ENCODE results near the gene TOB1. TPM values are rescaled to one million over a fixed set of nuclear protein-coding genes. Genes with fewer than 3 reads are reported as not detected.

Gene TOB1
- total RNA-seq, 1 experiment from 2014 or later = 3.3 TPM

DNA sequence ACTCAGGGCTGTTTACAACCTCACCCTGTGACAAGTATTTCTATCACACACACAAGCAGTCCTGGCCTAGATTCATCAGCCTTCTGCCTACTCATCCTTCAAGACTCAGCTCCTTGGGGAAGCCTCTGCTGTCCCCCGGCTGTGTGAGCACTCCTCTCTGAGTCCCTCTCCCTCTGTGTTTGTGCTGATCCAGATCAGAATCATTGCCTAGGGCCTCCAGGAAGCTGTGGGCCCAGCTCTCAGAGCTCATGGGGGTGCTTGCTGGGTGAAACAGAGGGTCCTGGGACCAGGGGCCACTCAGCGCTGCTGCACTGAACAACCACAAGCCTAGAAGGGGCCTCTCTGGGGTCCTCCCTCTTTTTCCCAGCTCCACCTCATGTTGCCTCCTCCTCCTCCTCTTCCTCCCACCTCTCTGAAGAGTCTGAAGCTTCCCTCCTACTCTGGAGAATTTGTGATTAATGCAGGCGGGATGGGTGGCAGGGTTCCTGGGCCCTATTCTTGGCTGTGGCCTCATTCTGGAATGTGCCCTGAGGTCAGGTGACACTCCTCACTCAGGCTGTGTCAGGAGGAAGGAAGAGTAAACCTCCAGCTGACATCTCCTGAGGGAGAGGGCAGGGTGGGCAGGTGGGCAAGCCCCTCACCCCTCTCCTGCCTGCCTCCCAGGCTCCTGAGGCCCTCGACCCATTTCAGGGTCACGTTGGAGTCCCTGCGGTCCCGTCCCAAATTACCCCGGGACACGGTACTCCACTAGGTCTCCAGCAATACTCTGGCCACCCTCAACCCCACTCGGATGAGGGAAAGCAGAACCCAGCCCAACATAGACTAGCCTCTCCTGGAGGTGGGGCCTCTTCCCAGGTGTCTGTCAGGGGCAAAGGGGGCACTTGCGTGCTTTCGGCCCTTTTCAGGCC lies 20.7 kb downstream of the TOB1 start:
- DNase-seq (ENCODE audit: low read depth) = no peak

DNA sequence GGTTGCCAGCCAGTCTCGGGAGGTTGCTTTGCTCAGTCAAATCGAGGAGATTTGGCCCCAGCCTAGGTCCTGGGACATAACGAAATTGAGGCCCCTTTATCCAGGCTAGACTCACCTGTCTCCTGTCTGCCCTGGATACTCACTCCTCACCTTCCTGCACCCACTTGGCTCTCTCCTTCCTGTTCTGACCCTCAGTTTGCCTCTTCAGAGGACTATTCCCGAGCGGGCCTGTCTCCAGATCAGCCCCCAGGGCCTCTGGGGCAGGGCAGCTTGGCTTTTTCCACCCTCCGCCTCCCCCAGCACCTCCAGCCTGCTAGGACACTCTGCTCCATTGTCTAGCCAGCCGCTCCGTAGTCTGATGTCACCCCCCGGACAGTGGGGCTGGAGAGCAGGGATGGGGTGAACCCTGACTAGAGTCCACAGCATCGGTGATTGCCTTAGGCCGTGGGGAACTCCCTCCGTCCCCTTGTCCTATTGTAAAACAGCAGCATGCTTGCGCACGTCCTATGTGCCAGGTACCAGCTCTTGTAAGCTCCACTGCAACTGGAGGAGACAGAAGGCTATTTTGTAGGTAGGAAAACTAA lies 21.9 kb downstream of the TOB1 start:
- DNase-seq (ENCODE audit: low read depth) = no peak

- no peak for DNase-seq (ENCODE audit: low read depth)
Measured at GRCh38 chr17:50843150-50843905, 22.8 kb downstream of the TOB1 start.

GRCh38 chr17:50842506-50843149 lies 23.5 kb downstream of the TOB1 start:
- no peak for DNase-seq (ENCODE audit: low read depth)

GRCh38 chr17:50841949-50842354 lies 24.2 kb downstream of the TOB1 start:
- peak; percentile 64 for DNase-seq (ENCODE audit: low read depth)

- no peak for DNase-seq (ENCODE audit: low read depth)
Measured at GRCh38 chr17:50841277-50841948, 24.7 kb downstream of the TOB1 start.

GRCh38 chr17:50840311-50840851 lies 25.8 kb downstream of the TOB1 start:
- DNase-seq (ENCODE audit: low read depth) = no peak

DNA sequence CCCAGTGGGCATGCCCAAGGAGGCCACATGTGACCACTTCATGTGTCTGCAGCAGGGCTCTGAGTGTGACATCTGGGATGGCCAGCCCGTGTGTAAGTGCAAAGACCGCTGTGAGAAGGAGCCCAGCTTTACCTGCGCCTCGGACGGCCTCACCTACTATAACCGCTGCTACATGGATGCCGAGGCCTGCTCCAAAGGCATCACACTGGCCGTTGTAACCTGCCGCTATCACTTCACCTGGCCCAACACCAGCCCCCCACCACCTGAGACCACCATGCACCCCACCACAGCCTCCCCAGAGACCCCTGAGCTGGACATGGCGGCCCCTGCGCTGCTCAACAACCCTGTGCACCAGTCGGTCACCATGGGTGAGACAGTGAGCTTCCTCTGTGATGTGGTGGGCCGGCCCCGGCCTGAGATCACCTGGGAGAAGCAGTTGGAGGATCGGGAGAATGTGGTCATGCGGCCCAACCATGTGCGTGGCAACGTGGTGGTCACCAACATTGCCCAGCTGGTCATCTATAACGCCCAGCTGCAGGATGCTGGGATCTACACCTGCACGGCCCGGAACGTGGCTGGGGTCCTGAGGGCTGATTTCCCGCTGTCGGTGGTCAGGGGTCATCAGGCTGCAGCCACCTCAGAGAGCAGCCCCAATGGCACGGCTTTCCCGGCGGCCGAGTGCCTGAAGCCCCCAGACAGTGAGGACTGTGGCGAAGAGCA lies 26.4 kb downstream of the TOB1 start:
- no peak for DNase-seq (ENCODE audit: low read depth)

GRCh38 chr17:50837980-50838954 lies 27.9 kb downstream of the TOB1 start:
- no peak for DNase-seq (ENCODE audit: low read depth)

DNA sequence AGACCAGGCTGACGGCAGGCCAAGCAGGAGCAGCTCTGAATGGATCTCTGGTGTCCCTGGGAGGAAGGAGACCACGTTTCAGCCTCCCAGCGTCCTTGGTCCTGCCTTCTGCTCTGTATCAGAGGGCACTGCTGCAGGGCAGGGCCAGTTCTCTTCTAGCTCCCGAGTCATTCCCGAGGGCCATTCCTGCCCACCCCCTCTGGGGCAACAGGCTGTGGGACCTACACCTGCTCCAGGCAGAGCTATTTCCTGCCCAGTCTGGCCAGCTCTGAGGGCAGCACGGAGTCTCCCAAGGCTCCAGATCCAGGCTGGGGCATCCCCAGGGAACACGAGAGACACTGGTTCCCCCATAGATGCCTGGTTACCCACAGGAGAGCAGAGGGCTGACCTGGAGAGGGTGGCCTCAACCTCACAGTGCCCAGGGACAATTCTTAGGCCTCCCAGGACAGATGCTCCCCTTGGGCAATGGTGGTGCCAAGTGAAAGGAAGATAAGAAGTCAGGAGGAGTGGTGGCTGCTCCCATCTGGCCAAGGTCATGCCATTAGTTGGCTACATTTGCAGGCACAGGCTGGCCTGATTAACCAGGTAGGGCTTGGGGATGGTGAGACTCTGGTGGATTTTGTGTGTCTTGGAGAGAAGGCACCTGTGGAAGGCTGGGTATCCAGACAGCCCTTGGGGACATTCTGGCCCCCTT lies 28.7 kb downstream of the TOB1 start:
- no peak for DNase-seq (ENCODE audit: low read depth)

GRCh38 chr17:50836826-50837225 lies 29.3 kb downstream of the TOB1 start:
- DNase-seq (ENCODE audit: low read depth) = no peak

DNA sequence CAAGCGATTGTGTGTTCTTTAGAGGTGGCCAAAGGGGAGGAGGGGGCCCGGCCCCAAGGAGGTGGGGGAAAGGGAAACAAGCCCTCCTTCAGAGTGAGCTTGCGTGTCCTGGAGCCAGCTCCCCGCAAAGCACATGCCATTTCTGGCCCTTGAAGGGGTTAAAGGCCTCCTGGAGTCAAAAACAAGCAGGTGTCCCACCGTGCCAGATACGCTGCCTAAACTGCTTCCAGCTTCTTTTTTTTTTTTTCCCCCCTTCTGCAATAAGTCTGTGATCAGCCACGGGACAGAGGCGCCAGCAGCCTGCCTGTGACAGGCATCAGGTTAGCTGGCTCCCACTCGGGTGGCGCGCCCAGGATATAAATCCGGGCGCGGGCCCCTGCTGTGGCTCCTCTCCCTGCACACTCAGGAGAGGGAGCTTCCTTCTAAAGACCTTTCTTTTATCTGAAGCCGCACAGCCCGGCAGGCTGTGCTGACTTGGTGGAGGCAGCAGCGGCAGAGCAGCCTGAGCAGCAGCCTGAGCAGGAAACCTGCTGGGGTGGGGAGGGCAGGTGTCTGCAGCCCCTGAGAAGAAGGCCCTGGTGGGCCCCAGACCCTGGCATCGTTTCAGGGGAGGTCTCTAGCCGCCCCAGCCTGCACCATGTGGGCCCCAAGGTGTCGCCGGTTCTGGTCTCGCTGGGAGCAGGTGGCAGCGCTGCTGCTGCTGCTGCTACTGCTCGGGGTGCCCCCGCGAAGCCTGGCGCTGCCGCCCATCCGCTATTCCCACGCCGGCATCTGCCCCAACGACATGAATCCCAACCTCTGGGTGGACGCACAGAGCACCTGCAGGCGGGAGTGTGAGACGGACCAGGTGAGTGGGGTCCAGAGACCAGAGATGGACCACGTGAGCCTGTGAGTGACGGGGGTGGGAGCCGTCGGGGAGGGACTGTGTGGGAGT lies 30.6 kb downstream of the TOB1 start, which contains the start of gene WFIKKN2:
WFIKKN2 (plus strand) TSS at position 286 of the 934 bp plus-strand sequence; CDS start at position 638, 352 bp downstream.
- no peak for DNase-seq (ENCODE audit: low read depth)

DNA sequence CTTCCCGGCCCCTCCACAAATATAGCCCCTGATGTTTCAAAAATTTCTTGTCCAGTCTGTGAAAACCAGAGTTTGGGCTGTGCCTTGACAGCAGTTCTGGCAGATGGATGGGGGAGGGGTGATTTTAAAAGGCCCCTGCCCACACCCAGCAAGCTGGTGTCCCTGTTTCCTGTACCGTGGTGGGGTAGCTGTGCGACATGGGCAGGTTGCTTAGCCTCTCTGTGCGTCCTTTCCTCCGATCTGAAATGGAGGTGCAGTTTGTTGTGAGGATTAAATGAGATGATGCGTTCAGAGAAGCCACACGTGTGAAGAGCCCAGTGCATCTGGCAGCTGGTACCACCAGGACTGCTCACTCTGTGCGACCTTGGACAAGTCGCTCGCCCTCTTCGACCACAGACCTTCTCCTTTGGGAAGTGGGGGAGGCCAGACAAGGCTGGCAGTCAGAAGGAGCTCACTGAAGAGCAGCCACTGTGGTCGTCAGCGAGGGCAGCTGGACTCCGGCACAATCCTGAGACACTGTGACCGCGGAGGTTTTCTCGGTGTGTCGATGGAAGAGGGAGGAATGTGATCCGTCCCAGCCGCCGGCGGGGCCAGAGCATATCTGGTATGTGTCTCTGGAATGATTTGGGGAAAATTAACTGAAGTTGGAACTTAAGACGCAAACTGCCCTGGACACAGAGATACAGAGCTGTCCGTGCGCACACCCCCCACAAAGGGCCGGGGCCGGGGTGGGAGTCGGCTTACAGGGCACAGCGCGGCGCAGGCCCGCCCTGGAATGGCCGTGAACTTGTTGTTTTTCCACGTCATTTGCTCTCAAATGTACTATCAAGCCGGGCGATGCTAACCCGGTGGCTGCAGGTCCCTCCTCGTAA lies 31.5 kb downstream of the TOB1 start:
- no peak for DNase-seq (ENCODE audit: low read depth)

DNA sequence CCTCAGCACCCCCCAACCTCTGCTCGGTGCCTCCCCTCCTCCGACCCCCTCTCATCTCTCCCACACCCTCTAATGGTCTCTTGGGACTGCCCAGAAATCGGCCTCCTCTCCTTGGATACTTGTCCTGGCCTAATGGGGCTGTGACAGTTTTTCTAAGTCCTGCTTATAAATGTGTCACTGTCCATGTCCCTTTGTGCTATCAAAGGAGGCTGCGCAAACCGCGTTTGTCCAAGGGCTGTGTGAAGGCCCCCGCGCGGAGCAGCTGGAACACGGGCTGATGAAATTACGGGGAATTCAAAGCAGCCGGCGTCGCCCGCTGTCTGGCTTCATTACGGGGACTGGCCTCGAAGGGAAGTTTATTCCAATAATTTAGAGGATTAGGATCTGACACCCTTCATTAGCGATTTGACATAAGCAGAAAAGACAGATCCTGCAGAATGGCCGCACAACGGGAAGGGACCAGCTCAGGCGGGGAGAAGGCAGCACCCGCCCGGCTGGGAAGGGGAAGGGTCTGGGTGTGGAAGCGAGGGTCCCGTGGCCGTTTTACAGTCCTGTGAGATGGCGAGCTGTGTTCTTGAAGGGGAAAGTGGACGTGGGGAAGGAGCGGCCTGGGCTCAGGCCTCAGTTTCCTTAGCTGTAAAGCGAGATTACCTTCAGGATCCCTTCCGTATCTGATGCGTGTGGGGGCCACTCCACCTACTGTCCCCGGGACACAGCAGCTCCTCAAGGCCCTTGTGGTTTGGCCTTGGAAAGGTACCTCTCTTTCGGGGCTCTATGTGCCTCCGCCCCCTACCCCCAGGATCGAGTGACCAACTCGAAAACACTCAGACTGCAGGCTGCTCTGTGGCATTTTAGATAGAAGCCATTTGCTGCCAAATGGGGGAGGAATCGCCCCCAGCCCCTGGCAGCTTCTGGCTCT lies 32.4 kb downstream of the TOB1 start:
- DNase-seq (ENCODE audit: low read depth) = no peak

- no peak for DNase-seq (ENCODE audit: low read depth)
Measured at GRCh38 chr17:50832864-50833381, 33.2 kb downstream of the TOB1 start.

Data from Daoy (cell line).